ENCODE data around the gene GSK3A. TPM values are rescaled to one million over a fixed set of nuclear protein-coding genes. Genes with fewer than 3 reads are reported as not detected.

Gene GSK3A
- polyA plus RNA-seq, 1 donor from 2014 or later, result 24.5 TPM

- peak overlapping the region in 1 of 3 donors; percentile 7 for H3K27ac Mint-ChIP-seq
- no peaks in the 10 kb centered on the region for H3K9me3 Mint-ChIP-seq
- H3K27me3 Mint-ChIP-seq, result no peaks in the 10 kb centered on the region
- H3K36me3 Mint-ChIP-seq, result peaks cover 1% of the 10 kb centered on the region
- H3K4me3 Mint-ChIP-seq, result peak overlapping the region in 1 of 4 donors; percentile 65
- H3K4me1 Mint-ChIP-seq, result peaks cover 9 to 27% (median 15%) of the 10 kb centered on the region in 3 donors
These were observed 33.9 kb upstream of the GSK3A start for GRCh38 chr19:42276284-42276683.

- Mint-ChIP-seq H3K9me3 (no peaks in the 10 kb centered on the region), H3K27ac (peak overlapping the region in 1 of 3 donors; percentile 7), H3K27me3 (no peaks in the 10 kb centered on the region), H3K36me3 (peaks cover 1% of the 10 kb centered on the region), H3K4me1 (peaks cover 10 to 32% (median 21%) of the 10 kb centered on the region in 3 donors), H3K4me3 (peak overlapping the region in 3 of 4 donors; percentile 39 to 65 (median 60))
These were observed 33.1 kb upstream of the GSK3A start for GRCh38 chr19:42275517-42275916.

GRCh38 chr19:42275103-42275502 is 32.7 kb upstream of the GSK3A start:
- H3K4me3 Mint-ChIP-seq, result peak overlapping the region in 2 of 4 donors; percentile 67
- H3K4me1 Mint-ChIP-seq, result peaks cover 14 to 36% (median 24%) of the 10 kb centered on the region in 3 donors
- H3K36me3 Mint-ChIP-seq, result peaks cover 1% of the 10 kb centered on the region
- no peaks in the 10 kb centered on the region for H3K27me3 Mint-ChIP-seq
- H3K27ac Mint-ChIP-seq, result peak overlapping the region in 2 of 3 donors; percentile 31 to 76
- H3K9me3 Mint-ChIP-seq, result no peaks in the 10 kb centered on the region

GRCh38 chr19:42274065-42274682 is 31.8 kb upstream of the GSK3A start:
- H3K36me3 Mint-ChIP-seq, result peaks cover 1% of the 10 kb centered on the region
- H3K27ac Mint-ChIP-seq, result peak overlapping the region in 1 of 3 donors; percentile 76
- no peaks in the 10 kb centered on the region for H3K27me3 Mint-ChIP-seq
- peaks cover 17 to 36% (median 25%) of the 10 kb centered on the region in 3 donors for H3K4me1 Mint-ChIP-seq
- no peaks in the 10 kb centered on the region for H3K9me3 Mint-ChIP-seq
- peak overlapping the region in 1 of 4 donors; percentile 67 for H3K4me3 Mint-ChIP-seq

GRCh38 chr19:42273407-42274064 is 31.1 kb upstream of the GSK3A start:
- Mint-ChIP-seq H3K9me3 (no peaks in the 10 kb centered on the region), H3K36me3 (peaks cover 1% of the 10 kb centered on the region), H3K4me1 (peaks cover 17 to 30% (median 24%) of the 10 kb centered on the region in 3 donors), H3K27me3 (no peaks in the 10 kb centered on the region), H3K27ac (no peak overlapping the region), H3K4me3 (peak overlapping the region in 1 of 4 donors; percentile 66)

- H3K36me3 Mint-ChIP-seq, result peaks cover 1% of the 10 kb centered on the region
- H3K27me3 Mint-ChIP-seq, result no peaks in the 10 kb centered on the region
- no peaks in the 10 kb centered on the region for H3K9me3 Mint-ChIP-seq
- no peak overlapping the region for H3K27ac Mint-ChIP-seq
- H3K4me1 Mint-ChIP-seq, result peaks cover 19 to 29% (median 25%) of the 10 kb centered on the region in 3 donors
- no peak overlapping the region for H3K4me3 Mint-ChIP-seq
These were observed 30.6 kb upstream of the GSK3A start for GRCh38 chr19:42272989-42273406.

GRCh38 chr19:42272535-42272897 is 30.1 kb upstream of the GSK3A start:
- Mint-ChIP-seq H3K36me3 (peaks cover 1% of the 10 kb centered on the region), H3K27me3 (no peaks in the 10 kb centered on the region), H3K4me1 (peaks cover 21 to 30% (median 30%) of the 10 kb centered on the region in 3 donors), H3K27ac (no peak overlapping the region), H3K9me3 (no peaks in the 10 kb centered on the region), H3K4me3 (no peak overlapping the region)

GRCh38 chr19:42271861-42272534 is 29.6 kb upstream of the GSK3A start:
- Mint-ChIP-seq H3K27me3 (no peaks in the 10 kb centered on the region), H3K9me3 (no peaks in the 10 kb centered on the region), H3K27ac (no peak overlapping the region), H3K4me1 (peaks cover 21 to 32% (median 32%) of the 10 kb centered on the region in 3 donors), H3K4me3 (no peak overlapping the region), H3K36me3 (peaks cover 1% of the 10 kb centered on the region)

GRCh38 chr19:42271045-42271419 is 28.6 kb upstream of the GSK3A start:
- Mint-ChIP-seq H3K36me3 (peaks cover 1% of the 10 kb centered on the region), H3K27me3 (no peaks in the 10 kb centered on the region), H3K27ac (peak overlapping the region in 2 of 3 donors; percentile 63 to 87), H3K4me1 (peaks cover 18 to 30% (median 27%) of the 10 kb centered on the region in 3 donors), H3K9me3 (no peaks in the 10 kb centered on the region), H3K4me3 (peak overlapping the region in 3 of 4 donors; percentile 28 to 96 (median 69))

GRCh38 chr19:42270346-42271044 is 28.1 kb upstream of the GSK3A start:
- H3K4me1 Mint-ChIP-seq, result peaks cover 15 to 30% (median 26%) of the 10 kb centered on the region in 3 donors

GRCh38 chr19:42269478-42270345 is 27.3 kb upstream of the GSK3A start:
- no peaks in the 10 kb centered on the region for H3K27me3 Mint-ChIP-seq
- peak overlapping the region in 3 of 4 donors; percentile 85 to 96 (median 96) for H3K4me3 Mint-ChIP-seq
- H3K36me3 Mint-ChIP-seq, result no peaks in the 10 kb centered on the region
- peak overlapping the region in 2 of 3 donors; percentile 87 to 98 for H3K27ac Mint-ChIP-seq
- no peaks in the 10 kb centered on the region for H3K9me3 Mint-ChIP-seq
- peaks cover 11 to 29% (median 24%) of the 10 kb centered on the region in 3 donors for H3K4me1 Mint-ChIP-seq

More at GRCh38 chr19:42270346-42271044, 28.1 kb upstream of the GSK3A start:
- peak overlapping the region in 2 of 3 donors; percentile 87 to 98 for H3K27ac Mint-ChIP-seq
- no peaks in the 10 kb centered on the region for H3K9me3 Mint-ChIP-seq
- peaks cover 1% of the 10 kb centered on the region for H3K36me3 Mint-ChIP-seq
- no peaks in the 10 kb centered on the region for H3K27me3 Mint-ChIP-seq
- peak overlapping the region in 3 of 4 donors; percentile 85 to 96 (median 96) for H3K4me3 Mint-ChIP-seq

GRCh38 chr19:42268704-42269477 is 26.5 kb upstream of the GSK3A start, which contains the start of gene CIC:
Gene CIC (plus strand): TSS chr19:42269252. CDS start chr19:42271784, 2,532 bp downstream.
- Mint-ChIP-seq H3K4me3 (peak within 1 kb of the TSS in 3 of 4 donors; percentile 85 to 96 (median 96)), H3K4me1 (peaks cover 11 to 29% (median 21%) of the 10 kb centered on the region in 3 donors), H3K36me3 (no peaks in the 10 kb centered on the region), H3K9me3 (no peaks in the 10 kb centered on the region), H3K27ac (peak within 1 kb of the TSS in 2 of 3 donors; percentile 87 to 98), H3K27me3 (no peaks in the 10 kb centered on the region)

GRCh38 chr19:42268142-42268703 is 25.8 kb upstream of the GSK3A start:
- no peaks in the 10 kb centered on the region for H3K36me3 Mint-ChIP-seq
- no peak overlapping the region for H3K27ac Mint-ChIP-seq
- no peak overlapping the region for H3K4me3 Mint-ChIP-seq
- H3K27me3 Mint-ChIP-seq, result no peaks in the 10 kb centered on the region
- peaks cover 11 to 27% (median 21%) of the 10 kb centered on the region in 3 donors for H3K4me1 Mint-ChIP-seq
- H3K9me3 Mint-ChIP-seq, result no peaks in the 10 kb centered on the region

Data from IgD-negative memory B cell (primary cell).